GM12874 (cell line): ENCODE results near the gene SNX9.

Experiments
- CTCF ChIP-seq: IDR thresholded peaks from 2 replicates; pipeline ENCODE4 v1.5.1; 2011; ENCODE audit warnings: low read depth, mild to moderate bottlenecking, control low read depth, low read length, moderate library complexity; ENCODE audit not compliant: insufficient read depth

Gene SNX9

DNA sequence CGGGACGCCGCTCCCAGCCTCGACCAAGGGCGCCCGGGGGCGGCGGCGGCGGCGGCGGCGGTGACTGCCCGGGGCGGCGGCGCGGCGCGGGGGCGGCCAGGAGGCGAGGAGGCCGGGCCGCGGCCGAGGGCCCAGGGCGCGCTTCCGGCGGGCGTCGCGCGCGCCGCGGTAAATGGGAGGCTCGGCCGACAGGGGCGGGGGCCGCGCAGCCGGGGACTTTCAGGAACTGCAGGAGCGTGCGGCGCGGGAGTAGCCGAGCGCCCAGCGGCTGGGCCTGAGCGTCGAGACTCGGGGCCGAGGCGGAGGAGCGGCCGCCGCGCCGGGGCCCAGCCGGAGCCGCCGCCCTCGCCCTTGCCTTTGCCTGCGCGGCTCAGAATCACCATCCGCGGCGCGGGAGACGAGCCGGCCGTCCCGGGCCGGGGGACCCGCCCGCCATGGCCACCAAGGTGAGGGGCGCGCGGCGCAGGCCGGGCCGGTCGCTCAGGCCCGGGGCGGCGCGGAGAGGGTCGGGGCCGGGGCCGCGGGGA, at the start of gene SNX9:
Gene SNX9 (plus strand): TSS at position 246 of the 527 bp plus-strand sequence. CDS start 189 bp downstream, at position 435.
- TF ChIP-seq CTCF = no peak

DNA sequence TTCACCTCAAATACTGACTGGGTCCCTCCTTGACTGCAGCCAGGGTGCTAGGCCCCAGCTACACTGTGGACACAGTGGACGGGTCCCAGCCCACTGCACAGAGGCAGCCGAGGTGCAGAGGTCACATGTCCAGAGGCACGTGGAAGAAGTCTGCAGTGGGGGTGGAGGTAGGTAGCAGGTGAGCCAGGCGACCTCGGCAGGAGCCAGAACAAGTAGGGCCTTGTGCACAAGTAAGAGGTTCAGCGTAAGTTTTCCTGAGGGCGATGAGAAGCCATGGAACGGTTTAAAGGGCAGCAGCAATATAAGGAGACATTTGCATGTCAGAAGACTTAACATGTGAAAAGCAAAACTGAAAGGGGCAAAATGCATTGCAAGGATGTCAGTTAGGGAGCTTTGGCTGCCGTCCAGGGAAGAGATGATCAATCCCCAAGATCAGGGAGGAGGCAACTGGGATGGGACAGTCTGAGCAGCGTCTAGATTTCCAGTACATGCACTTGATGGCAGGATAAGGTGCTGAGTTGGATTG, 49.7 kb upstream of the SNX9 start:
- no peak for TF ChIP-seq CTCF

DNA sequence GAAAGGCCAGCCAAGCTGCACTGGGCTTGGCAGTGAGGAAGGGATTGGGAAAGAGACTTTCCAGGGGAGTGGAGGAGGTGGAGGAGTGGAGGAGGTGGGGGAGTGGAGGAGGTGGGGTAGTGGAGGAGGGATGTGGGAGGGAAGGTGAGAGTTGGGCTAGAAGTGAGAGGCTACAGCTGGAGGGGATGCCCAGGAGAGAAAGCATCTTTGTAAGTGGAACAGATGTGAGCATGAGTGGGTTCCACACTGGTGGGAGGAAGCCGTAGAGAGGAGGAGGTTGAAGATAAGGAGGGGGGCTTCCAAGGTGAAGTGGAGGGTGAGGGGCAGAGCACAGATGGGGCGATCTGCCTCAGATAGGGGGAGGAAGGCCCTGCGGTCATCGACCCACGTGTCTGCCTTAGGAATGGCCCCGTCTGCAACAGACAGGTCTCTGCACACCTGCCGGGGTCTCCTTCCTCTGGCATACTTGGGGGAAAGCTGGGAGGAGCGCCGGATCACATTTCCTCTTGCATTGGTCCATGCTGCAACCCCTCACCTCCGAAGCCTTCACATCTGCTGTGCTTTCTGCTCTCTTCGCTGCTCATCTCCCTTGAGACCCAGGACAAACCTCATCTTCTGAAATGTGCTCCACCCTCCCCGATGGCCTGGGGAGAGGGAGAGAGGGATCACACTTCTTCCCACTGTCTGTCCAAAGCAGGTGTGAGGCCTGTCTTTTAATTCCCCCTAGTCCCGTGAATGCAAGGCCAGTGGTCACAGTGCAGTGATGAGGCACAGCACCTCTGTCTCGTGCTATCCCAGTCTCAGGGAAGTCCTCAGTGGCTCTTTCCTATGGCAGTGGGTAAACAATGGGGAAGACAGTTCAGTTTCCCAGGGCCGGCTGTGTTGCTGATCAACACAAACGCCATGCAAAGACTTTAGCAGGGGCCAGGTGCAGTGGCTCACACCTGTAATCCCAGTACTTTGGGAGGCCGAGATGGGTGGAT, 48.6 kb upstream of the SNX9 start:
- no peak for TF ChIP-seq CTCF

- TF ChIP-seq CTCF = no peak
Observed at GRCh38 chr6:157775376-157775775, 47.7 kb upstream of the SNX9 start.

GRCh38 chr6:157777344-157777743, 45.7 kb upstream of the SNX9 start:
- no peak for TF ChIP-seq CTCF

- TF ChIP-seq CTCF = no peak
Observed at GRCh38 chr6:157778719-157779118, 44.3 kb upstream of the SNX9 start.

- no peak for TF ChIP-seq CTCF
Observed at GRCh38 chr6:157779705-157780604, 43.1 kb upstream of the SNX9 start.
